ENCODE data around the gene CXCR5.
"Not testable (repeated sequence)": the region's sequence is repeated elsewhere in the genome, so short reads cannot be mapped to it uniquely, and the experiment has no call there.

Gene CXCR5

GRCh38 chr11:118883368-118884071 is at the start of gene CXCR5:
TSS of gene CXCR5 (plus strand) at chr11:118883892. CDS start at chr11:118883942, 50 bp downstream.
- peak; percentile 8 to 25 for DNase-seq

DNA sequence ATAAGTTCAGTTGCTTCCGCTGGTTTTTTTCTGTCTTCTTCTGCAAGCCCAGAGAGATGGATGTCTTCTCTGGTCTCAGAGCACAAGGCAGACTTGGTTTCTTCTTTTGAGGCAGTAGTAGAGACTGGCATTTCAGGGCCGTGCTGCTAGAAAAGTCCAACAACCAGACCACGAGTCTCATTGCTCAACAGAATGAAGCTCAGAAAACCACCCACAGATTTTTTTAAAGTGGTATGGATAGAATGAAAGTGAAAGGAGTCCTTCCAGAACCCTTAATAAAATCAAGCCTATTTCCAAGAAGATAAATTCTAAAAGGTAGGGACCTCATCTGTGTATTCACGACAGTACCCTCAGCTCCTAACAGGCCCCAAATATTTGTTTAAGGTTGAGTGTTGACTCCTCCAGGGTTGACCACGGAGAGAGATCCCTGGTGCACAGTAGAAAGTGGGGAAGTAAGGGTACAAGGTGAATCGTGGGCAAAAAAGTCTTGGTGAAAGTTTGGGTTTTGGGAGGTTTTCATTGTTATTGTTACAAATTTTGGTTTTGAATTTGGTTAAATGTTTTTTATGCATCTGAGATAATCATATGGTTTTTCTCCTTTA is 49.2 kb upstream of the CXCR5 start:
- DNase-seq, result no peak

DNA sequence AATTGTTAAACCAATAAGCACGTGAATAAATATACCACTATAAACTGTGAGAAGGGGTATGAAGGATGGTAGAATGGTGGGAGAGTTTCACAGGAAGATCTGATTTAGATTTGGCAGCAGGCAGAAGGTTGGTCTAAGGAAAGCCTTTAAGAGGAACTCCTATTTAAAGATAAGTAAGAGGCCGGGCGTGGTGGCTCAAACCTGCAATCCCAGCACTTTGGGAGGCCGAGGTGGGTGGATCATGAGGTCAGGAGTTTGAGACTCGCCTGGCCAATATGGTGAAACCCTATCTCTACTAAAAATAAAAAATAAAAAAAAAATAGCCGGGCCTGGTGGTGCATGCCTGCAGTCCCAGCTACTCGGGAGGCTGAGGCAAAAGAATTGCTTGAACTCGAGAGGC is 45.8 kb upstream of the CXCR5 start:
- DNase-seq, result no peak

GRCh38 chr11:118838905-118839553 is 44.7 kb upstream of the CXCR5 start:
- no peak for DNase-seq

- no peak for DNase-seq
Observed at GRCh38 chr11:118841469-118842242, 42.0 kb upstream of the CXCR5 start.

- DNase-seq, result no peak
Observed at GRCh38 chr11:118842369-118842768, 41.3 kb upstream of the CXCR5 start.

- DNase-seq, result not testable (repeated sequence)
Observed at GRCh38 chr11:118842843-118843242, 40.8 kb upstream of the CXCR5 start.

DNA sequence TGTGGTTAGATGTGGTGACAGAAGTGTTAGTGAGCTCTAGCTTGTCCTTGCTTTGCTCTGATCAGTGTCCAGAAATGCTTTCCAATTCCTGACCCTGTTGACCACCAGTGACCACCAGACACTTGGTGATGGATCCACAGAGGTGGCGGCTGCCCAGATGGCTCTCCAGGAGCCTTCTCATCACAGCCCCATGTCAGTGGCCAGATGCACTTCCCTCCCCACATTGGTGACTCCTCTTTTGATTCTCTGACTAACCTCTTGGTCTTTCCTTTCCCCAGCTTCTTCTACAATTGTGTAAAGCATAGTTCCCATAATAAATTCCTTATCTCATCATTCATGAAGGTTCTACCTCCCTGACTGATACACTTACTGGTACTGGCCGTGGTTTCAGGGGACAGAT is 40.1 kb upstream of the CXCR5 start:
- DNase-seq, result no peak

DNA sequence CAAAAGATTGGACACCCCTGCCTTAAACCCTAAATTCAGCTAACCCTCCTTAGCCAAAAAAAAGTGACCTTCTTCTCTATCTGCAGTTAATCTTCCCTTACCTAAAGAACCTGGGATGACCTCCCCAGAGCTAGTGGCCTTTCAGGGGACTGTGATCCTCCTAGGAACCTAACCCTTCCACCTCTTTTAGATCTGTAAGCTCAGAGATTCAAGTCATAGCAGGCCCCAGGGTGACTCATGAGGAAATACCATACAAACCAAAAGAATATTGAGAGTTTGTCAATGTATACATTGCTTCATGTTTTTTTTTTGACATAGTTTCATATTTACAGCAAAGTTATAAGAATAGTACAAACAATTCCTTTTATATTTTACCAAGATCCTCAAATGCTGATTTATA is 38.3 kb upstream of the CXCR5 start:
- DNase-seq, result no peak

GRCh38 chr11:118846181-118846935 is 37.3 kb upstream of the CXCR5 start:
- no peak for DNase-seq

DNA sequence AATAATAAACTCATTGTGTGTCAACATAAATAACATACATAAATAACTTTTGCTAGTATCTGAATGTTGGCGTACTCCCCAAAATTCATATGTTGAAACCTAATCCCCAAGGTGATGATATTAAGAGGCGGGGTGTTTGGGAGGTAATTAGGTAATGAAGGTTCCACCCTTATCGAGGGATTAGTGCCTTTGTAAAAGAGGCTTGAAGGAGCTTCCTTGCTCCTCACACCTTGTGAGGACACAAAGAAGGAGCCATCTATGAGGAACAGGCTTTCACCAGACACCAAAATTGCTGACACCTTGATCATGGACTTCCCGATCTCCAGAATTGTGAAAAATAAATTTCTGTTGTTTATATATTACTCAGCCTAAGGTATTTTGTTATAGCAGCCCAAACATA is 33.9 kb upstream of the CXCR5 start:
- DNase-seq, result no peak

DNA sequence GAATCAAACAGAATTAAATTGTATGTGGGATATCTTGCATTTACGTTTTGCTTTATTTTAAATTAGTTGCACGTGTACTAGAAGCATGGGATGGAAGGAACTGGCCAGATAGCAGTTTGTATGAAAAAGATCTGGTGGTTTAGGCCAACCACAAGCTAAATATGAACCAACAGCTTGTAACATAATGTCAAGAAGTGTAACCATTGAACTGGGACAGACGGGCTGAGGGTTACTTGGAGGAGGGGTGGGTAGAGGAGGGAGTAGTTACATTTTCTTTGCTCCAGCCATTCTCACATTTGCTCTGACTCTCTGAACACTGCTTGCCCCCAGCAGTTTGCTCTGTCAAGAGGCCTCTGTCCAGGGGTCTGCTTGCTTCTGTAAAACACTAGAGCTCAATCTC is 31.7 kb upstream of the CXCR5 start:
- no peak for DNase-seq

DNA sequence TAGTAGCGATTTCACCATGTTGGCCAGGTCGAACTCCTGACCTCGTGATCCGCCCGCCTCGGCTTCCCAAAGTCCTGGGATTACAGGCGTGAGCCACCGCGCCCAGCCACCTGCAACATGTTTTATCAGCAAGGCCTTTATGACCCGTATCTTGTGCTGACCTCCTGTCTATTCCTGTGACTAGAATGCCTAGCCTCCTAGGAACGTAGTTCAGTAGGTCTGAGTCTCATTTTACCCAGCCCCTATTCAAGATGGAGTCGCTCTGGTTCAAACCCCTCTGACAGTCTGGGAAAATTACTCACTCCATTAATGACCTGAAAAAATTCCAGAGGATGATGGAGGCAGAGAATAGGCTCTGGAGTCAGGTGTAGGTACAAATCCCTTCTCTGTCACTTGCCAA is 30.0 kb upstream of the CXCR5 start:
- no peak for DNase-seq

DNA sequence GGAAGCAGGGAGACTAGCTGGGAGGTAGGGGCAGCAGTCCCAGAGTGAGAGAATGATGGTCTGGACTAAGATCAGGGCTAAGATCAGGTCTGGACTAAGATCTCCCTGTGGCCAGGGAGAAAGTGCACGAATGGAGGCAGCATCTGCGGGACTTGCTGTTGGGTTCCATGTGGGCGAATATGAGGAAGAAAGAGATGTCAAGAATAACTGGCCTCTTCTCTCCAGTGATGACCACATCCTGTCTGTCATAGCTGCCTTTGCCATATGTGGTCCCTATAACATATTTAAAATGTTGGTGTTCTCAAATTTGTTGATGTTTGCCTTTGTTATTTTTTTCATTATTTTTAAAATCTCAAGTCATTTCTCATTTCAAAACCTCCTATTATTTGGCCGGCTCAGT is 27.4 kb upstream of the CXCR5 start:
- DNase-seq, result no peak

DNA sequence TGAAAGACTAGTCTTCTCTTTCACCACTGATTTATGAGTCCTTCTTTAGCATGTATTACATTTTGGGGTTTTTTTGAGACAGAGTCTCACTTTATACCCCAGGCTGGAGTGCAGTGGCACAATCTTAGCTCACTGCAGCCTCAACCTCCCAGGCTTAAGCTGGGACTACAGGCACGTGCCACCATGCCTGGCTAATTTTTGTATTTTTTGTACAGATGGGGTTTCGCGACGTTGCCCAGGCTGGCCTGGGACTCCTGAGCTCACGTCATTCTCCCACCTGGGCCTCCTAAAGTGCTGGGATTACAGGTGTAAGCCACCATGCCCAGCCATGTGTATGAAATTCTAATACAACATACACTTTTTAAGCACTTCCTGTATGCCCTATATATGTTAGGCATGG is 26.3 kb upstream of the CXCR5 start:
- no peak for DNase-seq

- no peak for DNase-seq
Observed at GRCh38 chr11:118859973-118860372, 23.7 kb upstream of the CXCR5 start.

GRCh38 chr11:118868659-118869058 is 15.0 kb upstream of the CXCR5 start:
- DNase-seq, result no peak

- no peak for DNase-seq
Observed at GRCh38 chr11:118870396-118871343, 13.0 kb upstream of the CXCR5 start.

DNA sequence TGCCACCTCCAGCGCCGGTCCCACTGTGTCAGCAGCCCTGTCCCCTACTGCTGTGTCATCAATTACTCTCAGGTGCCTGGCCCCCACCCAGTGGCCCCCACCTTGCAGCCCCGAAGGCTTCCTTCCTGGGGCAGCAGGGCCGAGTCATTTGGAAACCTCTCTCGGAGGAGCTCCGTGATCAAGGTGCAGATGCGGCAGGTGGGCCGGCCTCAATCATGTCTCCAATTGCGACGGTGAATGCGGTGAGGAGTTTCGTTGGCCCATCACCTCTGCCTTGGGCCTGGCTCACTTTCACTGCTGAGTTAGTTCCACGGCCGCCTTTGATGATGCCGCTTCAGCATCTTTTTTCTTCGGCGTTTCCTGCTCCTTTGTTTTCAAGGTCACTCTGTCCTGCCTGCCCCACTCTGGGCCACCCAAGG is 11.3 kb upstream of the CXCR5 start:
- no peak for DNase-seq

GRCh38 chr11:118873804-118874203 is 9.9 kb upstream of the CXCR5 start:
- no peak for DNase-seq

GRCh38 chr11:118876286-118876685 is 7.4 kb upstream of the CXCR5 start:
- no peak for DNase-seq

Data from SHP77 (cell line).